Glomerular endothelial cell (primary cell): Measurements from ENCODE around the gene NDUFAF8. TPM values are rescaled to one million over a fixed set of nuclear protein-coding genes. Genes with fewer than 3 reads are reported as not detected.

Source experiments
- DNase-seq: peaks from one replicate; pipeline ENCODE4 v3.0.0-alpha.2; 2011; ENCODE audit warnings: low read depth, low spot score; ENCODE audit errors: extremely low read depth
- total RNA-seq: library from RNA; depleted of rRNA; stranded (reverse); fragments of >200 nt; gene quantifications from 2 replicates; pipeline ENCODE4 v1.2.3, GENCODE V29; 2015

The NDUFAF8 gene
- total RNA-seq, 1 donor from 2014 or later, result 32.4 TPM

DNA sequence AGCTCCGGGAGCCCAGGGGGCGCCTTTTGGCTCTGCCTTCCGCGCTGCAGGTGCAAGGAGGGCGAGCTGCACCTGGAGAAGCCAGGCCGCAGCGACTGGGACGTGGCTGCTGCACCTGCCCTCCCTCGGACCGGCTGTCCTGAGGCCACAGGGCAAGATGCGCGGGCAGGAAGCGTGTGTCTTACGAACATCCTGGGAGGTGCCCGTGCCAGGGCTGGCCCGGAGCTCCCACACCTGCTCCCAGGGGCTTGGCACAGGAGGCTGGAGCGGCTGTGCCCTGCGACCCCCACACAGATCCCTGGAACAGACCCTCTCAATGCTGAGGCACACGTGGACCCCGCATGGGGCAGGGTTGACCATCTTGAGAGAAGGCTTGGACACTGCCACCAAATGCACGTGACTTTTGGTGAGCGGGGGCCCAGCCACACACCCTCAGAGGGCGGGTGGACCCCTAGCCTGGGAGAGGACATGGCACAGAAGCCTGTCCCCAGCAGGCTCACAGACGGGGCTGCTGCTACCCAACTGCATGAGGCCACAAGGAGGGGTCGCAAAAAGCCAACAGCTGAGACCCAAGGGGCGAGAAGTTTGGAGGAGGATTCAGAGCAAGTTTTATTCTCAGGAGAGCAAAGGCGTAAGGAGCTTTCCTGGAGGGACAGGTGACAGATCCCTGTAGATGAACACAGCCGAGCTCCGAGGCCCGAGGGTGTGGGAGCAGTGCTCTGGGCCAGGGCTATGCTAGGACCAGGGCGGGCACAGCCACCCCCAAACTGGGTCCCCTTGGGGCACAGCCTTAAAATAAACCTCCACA is 11.4 kb downstream of the NDUFAF8 start:
- no peak for DNase-seq

DNA sequence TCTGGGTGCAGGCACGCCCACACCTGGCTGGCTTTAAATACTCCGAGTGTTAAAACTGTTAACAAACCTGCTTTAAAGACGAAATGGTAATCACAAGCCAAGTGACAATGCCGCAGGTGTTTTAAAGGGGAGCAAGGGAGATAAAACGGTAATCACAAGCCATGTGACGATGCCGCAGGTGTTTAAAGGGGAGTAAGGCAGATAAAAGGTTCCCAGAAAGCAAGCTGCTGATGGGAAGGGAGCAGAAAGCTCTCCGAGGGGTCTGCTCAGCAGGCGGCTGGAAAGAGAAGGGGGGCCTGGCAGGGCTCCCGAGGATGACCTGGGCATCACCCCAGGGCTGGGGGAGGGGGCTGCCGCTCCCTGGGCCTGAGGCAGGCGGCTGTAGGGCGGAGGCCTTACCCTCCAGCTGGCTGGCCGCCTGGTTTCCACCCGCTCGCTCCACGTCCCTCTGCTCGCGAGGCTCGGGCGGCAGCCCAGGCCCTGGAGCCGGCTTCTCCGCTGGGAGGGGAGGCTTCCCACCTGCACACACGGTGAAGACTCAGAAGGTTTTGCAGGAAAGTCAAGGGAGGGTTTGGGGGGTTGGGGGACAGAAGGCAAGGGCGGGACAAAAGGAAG is 12.1 kb downstream of the NDUFAF8 start:
- DNase-seq, result no peak

DNA sequence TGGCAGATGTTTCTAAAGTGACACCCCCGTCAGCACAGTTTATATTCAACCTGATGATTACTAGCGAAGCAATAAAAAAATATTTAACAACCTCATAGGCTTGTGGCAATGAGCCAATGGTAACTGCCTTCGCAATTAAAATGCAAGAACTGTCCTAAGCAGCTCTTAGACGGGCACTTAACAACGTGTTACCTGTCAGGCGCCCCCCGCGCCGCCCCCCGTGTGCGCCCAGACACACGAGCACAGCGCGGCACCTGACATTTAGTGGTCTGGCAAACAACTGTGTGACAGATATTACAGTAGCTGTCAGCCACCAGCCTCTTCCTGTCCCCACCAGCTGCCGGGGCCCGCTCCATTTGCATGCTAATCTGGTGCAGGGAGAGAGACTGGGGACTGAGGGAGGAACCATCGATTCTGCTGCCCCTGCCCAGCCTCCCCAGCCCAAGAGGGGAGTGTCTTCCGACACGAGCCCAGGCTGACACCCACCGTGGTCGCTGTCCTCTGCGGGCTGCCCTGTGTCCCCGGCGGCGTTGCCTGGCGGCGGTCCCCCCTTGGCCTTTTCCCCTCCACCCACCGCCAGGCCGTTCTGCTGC is 12.7 kb downstream of the NDUFAF8 start:
- no peak for DNase-seq

DNA sequence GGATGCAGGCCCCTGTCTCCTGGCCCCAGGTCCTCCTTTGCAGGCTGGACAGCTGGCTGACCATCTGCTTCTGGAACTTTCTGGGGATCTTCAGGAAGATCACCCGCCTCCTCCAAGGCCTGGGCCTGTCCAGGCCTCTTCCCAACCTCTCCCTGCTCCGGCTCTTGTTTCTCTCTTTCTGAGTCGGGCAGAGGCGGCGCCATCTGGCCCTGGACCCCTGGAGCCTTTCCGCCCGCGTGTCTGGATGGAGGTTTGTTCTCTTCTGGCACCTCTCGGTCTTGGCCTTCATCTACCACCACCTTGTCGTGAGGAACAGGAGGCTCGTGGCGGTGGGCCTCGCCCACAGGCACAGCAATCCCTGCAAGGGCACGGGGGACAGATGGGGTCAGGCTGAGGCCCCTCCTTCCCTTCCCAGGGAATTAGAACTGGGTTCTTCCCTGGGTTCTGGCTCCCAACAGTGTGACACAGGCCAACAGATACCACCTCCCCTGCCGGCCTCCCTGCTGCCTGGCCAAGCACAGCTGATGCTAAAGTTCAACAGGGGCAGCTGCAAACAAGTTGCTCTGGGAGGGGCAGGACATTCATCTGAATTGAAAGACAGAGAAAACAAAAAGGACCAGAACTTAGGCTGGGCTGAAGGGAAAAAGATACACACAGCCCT is 13.3 kb downstream of the NDUFAF8 start:
- DNase-seq, result no peak

DNA sequence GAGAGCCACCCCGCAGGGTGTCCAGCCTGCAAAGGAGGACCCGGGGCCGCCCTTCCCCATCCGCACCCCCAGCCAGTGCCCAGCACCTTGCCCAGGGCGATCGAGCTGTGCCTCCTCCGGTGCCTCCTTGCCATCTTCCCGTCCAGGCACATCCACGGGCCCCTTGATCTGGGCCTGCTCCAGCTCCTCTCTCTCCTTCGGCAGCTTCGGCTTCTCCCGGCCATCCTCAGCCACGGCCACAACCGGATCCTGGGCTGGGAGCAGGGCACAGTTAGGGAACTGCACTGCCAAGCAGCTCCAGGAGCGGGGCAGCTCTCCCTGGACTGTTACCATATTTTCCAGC is 13.8 kb downstream of the NDUFAF8 start:
- no peak for DNase-seq

DNA sequence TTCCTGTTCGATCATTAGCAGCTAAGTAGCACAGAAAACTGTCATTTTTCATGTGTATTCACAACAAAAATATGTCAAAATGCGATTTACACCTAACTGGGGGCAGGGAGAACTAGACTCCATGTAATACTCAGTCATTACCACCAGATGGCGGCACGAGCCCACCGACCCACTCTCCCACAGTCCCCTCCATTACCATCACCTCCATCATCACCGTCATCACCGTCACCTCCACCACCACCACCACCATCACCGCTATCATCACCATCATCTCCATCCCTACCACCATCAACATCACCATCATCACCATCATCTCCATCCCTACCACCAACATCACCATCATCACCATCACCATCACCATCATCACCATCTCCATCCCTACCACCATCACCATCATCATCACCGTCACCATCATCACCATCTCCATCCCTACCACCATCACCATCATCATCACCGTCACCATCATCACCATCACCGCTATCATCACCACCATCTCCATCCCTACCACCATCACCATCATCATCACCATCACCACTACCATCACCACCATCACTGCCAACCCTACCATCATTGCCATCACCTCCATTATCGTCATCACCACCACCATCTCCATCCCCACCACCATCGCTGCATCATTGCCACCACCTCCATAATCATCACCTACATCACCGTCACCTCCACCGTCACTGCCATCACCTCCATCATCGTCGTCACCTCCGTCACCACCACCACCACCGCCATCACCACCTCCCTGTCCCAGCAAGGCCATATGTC is 14.4 kb downstream of the NDUFAF8 start:
- DNase-seq, result no peak

DNA sequence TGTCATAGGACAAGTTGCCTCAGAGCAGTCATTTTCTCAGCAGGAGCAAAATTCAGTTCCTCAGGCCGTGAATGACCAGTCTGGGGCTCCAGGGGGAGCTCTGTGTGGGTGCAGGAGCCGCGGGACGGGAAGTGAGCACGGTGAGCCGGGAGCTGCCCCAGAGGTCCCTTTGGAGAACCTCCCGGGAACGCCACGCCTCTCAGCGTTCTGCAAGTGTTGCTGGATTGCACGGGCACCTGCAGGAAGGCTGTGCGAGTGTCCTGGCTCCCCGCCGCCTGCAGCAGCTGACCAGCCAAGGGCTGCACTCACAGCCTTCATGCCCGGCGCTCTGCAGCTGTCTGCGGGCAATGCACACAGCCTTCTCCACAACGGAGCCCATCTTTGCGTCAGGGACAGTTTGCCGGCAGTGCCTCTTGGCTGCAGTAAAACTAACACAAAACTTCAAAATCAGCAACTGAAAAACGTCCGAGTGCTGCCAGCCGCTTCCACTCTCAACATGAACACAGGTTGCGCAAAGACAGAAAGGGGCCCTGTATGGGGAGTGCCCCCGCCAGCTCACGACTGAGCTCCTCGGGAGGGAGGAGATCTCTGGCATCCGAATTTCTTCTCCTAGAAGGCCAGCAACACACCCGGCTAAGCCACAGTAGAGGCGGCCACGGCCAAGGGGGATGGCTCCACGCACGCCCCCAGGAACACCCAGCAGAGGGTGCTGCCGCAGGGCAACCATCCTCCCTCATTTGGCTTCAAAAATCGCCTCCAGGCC is 16.0 kb downstream of the NDUFAF8 start:
- DNase-seq, result peak; percentile 25

DNA sequence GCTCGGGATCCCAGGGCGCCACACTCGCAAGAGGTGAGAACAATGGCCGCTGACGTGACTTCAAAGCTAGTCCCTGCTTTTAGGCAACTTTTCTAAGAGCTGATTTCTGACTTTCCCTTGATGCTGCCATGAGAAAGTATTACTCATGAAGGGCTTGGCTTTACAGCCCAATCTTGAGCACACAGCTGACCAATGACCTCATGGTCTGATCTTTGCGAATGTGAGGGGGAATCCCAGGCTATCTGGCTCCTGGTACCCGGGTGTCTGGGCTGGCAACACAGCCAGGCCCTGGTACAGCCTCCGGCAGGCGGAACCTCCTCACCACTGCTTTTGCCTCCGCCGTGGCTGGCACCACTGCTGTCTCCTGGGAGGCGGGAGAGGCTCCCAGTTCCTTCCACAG is 17.5 kb downstream of the NDUFAF8 start:
- no peak for DNase-seq

DNA sequence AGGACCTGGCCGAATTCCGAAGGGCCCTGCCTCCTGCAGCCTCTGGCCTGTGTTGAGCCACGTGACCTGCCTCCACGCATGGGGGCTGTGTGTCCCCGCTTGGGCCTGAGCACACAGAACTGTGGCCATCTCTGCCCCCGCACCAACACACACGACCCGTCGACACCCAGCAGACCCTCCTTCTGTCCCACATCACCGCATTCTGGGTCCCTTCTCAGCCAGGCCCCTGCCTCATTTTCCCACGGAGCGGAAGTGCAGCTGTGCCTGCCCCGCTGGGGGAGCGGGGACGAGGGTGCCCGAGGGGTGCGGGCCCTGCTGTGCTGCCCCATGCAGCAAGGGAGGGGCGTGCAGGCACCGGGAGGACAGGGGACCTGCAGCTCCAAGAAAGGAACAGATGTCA is 18.4 kb downstream of the NDUFAF8 start:
- no peak for DNase-seq

DNA sequence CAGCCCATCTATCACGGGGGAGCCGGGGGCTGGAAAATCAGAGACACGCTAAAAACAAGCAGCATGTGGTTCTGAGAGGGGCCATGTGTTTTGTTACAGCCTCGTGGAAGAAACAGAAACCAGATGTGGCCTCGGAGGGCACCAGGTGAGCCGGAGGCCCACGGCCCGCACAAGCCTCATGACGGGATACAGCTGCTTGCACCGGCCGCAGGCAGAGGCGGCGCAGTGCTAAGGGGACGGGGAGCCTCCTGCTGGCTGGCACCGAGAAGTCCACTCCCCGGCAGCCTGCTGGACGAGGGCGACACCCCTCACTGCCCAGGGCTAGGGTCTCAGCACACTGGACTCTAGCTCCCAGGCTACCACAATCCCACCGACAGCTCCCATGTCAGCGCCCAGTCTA is 19.2 kb downstream of the NDUFAF8 start:
- no peak for DNase-seq

DNA sequence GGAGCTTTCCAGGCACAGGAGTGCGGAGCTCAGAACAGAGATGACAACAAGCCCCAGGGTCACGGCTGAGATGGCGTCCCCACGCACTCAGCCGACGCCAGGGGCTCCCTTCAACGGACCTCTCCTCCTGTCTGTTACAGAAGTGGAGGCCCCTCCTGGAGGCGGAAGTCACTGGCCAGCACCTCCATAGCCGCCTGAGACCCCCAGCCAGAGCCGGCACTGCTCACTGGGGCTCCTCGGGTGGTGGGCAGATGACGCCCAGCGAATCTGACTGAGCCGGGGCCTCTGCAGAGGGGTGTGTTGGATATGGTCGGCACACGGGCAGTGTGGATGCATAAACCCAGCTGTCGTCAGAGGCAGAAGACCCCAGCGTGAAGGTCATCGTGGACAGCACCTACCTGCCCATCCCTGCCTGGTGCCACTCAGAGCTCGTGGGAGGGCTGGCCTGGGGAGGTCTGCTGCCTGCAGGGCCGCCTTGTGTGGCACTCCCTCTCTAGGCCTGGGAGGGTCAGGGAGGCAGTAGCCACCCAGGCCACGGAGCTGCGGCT is 20.0 kb downstream of the NDUFAF8 start:
- DNase-seq, result no peak

DNA sequence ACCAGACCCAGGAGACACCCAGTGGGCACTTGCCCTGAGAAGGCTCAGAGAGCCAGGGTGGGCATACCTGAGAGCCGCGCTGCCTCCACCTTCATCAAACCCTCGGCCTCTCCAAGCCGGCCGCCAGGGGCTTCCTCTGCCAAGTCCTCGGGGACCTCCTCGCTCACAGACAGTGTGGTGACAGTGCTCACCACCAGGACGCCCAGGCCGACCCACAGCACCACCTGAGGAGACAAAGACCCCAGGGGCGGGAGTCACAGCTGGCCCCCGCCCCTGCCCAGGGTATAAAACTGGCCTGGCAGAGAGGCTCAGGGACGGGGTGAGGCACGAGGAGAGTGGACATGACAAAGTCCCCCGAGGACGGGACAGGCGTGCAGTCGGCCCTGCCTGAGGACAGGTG is 21.1 kb downstream of the NDUFAF8 start:
- DNase-seq, result no peak

DNA sequence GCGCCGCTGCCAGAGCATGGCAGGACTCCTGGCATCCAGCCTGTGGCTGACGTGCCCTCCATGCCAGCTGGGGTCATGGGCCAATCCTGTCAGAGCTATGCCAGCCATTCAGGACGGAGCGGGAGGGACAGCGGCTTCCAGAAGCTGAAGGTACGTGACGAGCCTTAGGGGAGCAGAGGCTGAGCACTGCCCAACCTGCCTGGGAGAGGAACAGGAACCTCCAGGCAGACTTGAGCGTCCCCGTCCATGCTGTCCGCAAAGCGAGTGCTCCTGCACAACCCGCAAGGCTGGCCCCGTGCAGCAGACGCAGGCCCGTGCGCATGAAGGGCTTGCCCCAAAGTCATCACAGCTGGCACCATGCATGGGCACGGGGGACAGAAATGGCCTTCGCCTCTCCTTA is 21.5 kb downstream of the NDUFAF8 start:
- no peak for DNase-seq

DNA sequence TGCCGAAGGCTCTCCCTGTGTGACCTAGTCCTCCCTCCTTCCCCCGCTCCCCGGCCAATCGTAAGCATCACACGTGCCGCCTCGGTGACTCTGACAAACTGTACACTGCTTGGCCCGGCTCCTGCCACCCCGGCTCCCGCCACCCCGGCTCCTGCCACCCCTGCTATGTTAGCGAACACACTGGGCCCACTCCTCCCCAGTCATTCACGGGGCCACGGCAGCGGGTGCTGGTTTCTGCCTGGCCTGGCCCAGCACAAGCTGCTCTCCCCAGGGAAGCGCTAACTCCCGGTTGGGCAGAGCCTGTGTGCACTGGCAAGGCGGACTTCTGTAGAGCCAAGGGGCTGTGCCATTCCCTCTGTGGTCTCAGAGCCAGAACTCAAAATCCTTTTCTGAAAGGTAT is 22.0 kb downstream of the NDUFAF8 start:
- DNase-seq, result no peak

DNA sequence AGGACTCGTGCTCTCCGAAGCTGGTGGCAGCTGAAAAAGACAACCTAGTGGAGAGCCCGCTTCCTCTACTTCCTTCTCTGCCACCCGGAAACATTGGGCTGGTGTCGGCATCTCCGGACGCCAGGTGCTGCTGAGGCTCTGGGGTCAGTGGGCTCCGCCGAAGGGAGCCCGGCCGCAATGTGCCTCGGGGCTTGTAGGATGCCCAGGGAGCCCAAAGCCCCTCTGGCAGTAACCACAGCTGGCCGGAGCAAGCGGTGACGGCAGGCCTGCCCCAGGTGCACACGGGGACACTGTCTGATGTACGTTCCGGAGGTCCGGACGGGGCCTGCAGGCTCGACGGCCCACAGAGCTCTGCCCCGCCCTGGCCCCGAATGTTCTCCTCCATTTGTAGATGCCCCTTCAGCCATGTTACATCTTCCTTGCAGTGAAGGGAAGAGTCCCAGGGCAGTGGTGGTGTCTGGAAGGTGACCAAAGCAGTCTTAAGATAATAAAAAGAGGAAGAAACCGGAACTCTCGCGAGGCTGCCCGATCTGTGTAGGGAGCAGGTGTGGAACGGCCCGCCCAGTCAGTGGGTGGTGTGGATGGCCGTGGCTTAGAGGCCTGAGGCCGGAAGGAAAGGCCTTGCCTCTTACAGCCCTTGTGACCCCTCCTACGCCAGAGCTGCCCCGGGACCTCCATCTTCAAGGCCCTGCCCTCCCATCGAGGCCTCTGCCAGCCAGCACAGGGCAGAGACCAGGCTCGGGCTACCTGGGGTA is 22.6 kb downstream of the NDUFAF8 start:
- no peak for DNase-seq

DNA sequence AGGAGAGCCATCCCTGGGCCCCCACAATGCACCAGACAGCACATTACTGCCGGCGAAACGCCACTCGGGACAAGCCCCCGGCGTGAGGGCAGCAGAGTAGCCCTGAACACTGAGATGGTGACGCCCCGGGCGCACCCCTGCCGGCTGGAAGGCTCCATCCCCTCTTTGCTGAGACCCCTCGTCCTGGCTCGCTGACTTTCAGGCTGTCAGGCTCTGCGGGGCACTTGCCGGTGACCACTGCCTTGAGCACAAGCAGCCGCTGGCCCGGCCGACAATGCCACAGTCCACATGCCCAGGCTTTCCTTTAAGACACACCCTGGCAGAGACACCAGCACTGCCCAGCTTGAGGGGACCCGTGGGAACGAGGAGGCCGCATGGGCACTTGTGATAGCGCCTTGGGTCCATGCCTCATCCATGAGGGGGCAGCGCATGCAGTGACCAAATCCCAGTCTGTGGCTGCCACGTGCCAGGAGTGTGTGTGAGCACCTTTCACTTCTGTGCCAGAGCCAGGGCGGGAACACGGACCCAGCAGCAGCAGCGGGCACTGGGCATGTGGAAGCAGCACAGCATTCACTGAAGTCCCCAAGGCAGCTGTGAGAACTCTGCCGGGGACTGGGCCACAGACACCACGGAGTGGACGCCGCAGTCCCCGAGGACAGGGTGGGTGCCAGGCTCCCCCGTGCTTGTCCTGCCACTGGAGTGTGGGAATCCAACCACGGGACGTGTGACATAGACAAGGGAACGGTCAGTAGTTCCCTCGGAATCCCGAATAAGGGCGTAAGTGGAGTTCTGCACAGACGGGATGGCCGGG is 24.5 kb downstream of the NDUFAF8 start:
- DNase-seq, result no peak

DNA sequence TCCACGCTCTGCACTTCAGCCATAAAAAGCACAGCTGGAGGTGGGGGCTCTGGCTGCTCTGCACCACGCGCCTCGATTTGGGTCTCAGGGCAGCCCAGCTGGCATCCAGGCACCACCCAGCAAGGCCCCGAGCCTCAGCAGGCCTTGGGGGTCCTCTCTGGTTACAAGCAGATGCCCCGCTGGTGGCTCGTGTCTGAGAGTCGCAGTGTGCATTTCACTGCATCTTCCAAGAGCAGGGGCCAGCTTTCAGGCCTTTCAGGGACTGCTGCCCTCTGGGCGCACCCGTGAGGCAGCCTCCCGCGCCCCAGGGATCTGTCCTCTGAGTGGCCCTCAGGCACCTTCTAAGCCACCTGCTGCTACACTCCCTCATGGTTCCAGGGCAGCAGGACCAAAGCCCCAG is 25.5 kb downstream of the NDUFAF8 start:
- no peak for DNase-seq

DNA sequence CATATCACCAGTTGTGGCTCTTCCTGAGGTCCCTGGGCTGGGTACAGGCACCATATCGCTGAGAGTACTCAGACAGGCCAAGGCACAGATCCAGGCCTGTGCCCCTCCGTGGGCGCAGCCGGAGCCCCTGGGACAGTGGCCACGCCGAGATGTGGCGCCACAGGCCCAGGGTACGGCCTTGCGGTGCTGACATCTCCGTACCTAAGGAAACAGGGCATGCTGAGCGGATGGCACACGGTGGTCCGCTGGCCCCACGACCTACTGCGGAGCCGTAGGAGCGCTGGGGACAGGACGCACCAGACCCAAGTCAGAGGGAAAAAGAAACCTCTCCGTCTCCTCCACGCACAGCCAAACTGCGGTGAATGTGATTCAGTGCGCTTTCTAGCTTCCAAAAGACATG is 26.5 kb downstream of the NDUFAF8 start:
- no peak for DNase-seq
